Liver (tissue), 9 donors: ENCODE measurements around the gene PCYT2. TPM values are rescaled to one million over a fixed set of nuclear protein-coding genes. Genes with fewer than 3 reads are reported as not detected.

Experiments used
- DNase-seq: peaks from one replicate; pipeline ENCODE4 v3.0.0-alpha.2; 2017; ENCODE audit warnings: low spot score
- H3K27ac ChIP-seq, 2 donors: one replicate each; pipeline ENCODE4 v1.7.0; 2013; ENCODE audit warnings: inconsistent platforms in 2 of 2, low read length in 2 of 2, control low read depth in 1 of 2, low read depth in 1 of 2, mild to moderate bottlenecking in 1 of 2
- H3K27me3 ChIP-seq, 4 donors: one replicate each; pipeline versions ENCODE4 v1.6.1 to v1.7.0; 2013; ENCODE audit warnings: low read length in 3 of 4, inconsistent platforms in 1 of 4, mild to moderate bottlenecking in 1 of 4, moderate library complexity in 1 of 4; ENCODE audit not compliant: control insufficient read depth in 4 of 4, insufficient read depth in 4 of 4
- H3K36me3 ChIP-seq, 4 donors: one replicate each; pipeline versions ENCODE4 v1.6.1 to v1.7.0; 2013; ENCODE audit warnings: low read length in 3 of 4, mild to moderate bottlenecking in 3 of 4, low read depth in 1 of 4, moderate library complexity in 1 of 4; ENCODE audit not compliant: control insufficient read depth in 4 of 4, insufficient read depth in 3 of 4
- H3K4me1 ChIP-seq, 4 donors: one replicate each; pipeline versions ENCODE4 v1.6.1 to v1.7.0; 2013; ENCODE audit warnings: low read length in 3 of 4, mild to moderate bottlenecking in 3 of 4, moderate library complexity in 1 of 4; ENCODE audit not compliant: control insufficient read depth in 4 of 4, insufficient read depth in 4 of 4
- H3K4me3 ChIP-seq, 3 donors: one replicate each; pipeline versions ENCODE4 v1.6.1 to v1.7.0; 2013; ENCODE audit warnings: low read length in 3 of 3, control low read depth in 1 of 3, low read depth in 1 of 3, mild to moderate bottlenecking in 1 of 3
- H3K9ac ChIP-seq, 2 donors: one replicate each; pipeline ENCODE4 v1.7.0; 2013; ENCODE audit warnings: low read length in 2 of 2, mild to moderate bottlenecking in 2 of 2, moderate library complexity in 2 of 2, control low read depth in 1 of 2, low read depth in 1 of 2
- H3K9me3 ChIP-seq, 4 donors: one replicate each; pipeline versions ENCODE4 v1.6.1 to v1.7.0; 2013; ENCODE audit warnings: low read length in 3 of 4; ENCODE audit not compliant: control insufficient read depth in 4 of 4
- EGR1 ChIP-seq, 2 donors: IDR thresholded peaks; 2 replicates each; pipeline ENCODE4 v1.6.1; 2016 to 2018; ENCODE audit warnings: antibody characterized with exemption in 2 of 2, low read depth in 2 of 2
- FOXA1 ChIP-seq: IDR thresholded peaks from 2 replicates; pipeline ENCODE4 v1.6.1; 2016; ENCODE audit warnings: antibody characterized with exemption
- FOXA2 ChIP-seq: IDR thresholded peaks from 2 replicates; pipeline ENCODE4 v1.6.1; 2016; ENCODE audit warnings: antibody characterized with exemption
- GABPA ChIP-seq, 2 donors: IDR thresholded peaks in 1 of 2; conservative IDR thresholded peaks in 1 of 2; 2 replicates each; pipeline ENCODE4 v1.6.1; 2016; ENCODE audit warnings: antibody characterized with exemption in 2 of 2, mild to moderate bottlenecking in 1 of 2, moderate library complexity in 1 of 2
- HNF4A ChIP-seq, 2 donors: conservative IDR thresholded peaks; 2 replicates each; pipeline ENCODE4 v1.6.1; 2016; ENCODE audit warnings: antibody characterized with exemption in 2 of 2, mild to moderate bottlenecking in 2 of 2
- HNF4G ChIP-seq: IDR thresholded peaks from 2 replicates; pipeline ENCODE4 v1.6.1; 2016; ENCODE audit warnings: antibody characterized with exemption
- NR2F2 ChIP-seq: IDR thresholded peaks from 2 replicates; pipeline ENCODE4 v1.6.1; 2016; ENCODE audit warnings: antibody characterized with exemption
- RAD21 ChIP-seq, 2 donors: IDR thresholded peaks; 2 replicates each; pipeline ENCODE4 v1.6.1; 2016; ENCODE audit warnings: antibody characterized with exemption in 2 of 2, mild to moderate bottlenecking in 2 of 2
- RXRA ChIP-seq, 2 donors: IDR thresholded peaks; 2 replicates each; pipeline ENCODE4 v1.6.1; 2017 to 2018; ENCODE audit warnings: antibody characterized with exemption in 2 of 2, mild to moderate bottlenecking in 1 of 2
- TAF1 ChIP-seq: conservative IDR thresholded peaks from 2 replicates; pipeline ENCODE4 v1.6.1; 2016; ENCODE audit warnings: antibody characterized with exemption, mild to moderate bottlenecking
- YY1 ChIP-seq: IDR thresholded peaks from 2 replicates; pipeline ENCODE4 v1.6.1; 2016; ENCODE audit warnings: antibody characterized with exemption, mild to moderate bottlenecking
- WGBS: extraction: QIAGEN DNeasy Blood & Tissue Kit; methylation state at CpG from one replicate; pipeline ENCODE4 v1.1.7; 2013; 5-methylcytosine and 5-hydroxymethylcytosine counted together
- polyA plus RNA-seq, 2 donors: library from polyadenylated mRNA; stranded (reverse) in 1 of 2; unstranded in 1 of 2; fragments of 200-250 nt in 1 of 2; fragments of >200 nt in 1 of 2; fragmentation: Nextera tagmentation in 1 of 2; extraction: Ambion mirVana in 1 of 2; gene quantifications; one replicate each; pipeline versions ENCODE4 v1.2.1 to v1.2.3, GENCODE V29; 2013 to 2015
- total RNA-seq, 2 donors: library from RNA; depleted of rRNA; stranded (reverse); fragments of >200 nt; gene quantifications; one replicate each; pipeline ENCODE4 v1.2.3, GENCODE V29; 2014
- TF ChIP-seq, protein P1 (sequence below): IDR thresholded peaks from 2 replicates; pipeline ENCODE4 v1.6.1; 2016; ENCODE audit warnings: antibody characterized with exemption, mild to moderate bottlenecking
- TF ChIP-seq, protein P2 (sequence below): IDR thresholded peaks from 2 replicates; pipeline ENCODE4 v1.6.1; 2016; ENCODE audit warnings: antibody characterized with exemption
- TF ChIP-seq, protein P3 (sequence below): IDR thresholded peaks from 2 replicates; pipeline ENCODE4 v1.6.1; 2016; ENCODE audit warnings: antibody characterized with exemption
- TF ChIP-seq, protein P4 (sequence below): fragments of 150-350 bp; IDR thresholded peaks from 2 replicates; pipeline ENCODE4 v1.5.1; 2017; ENCODE audit warnings: improper control_type of control experiment, low read depth, low read length; ENCODE audit not compliant: missing input control
- TF ChIP-seq, protein P5 (sequence below): IDR thresholded peaks from 2 replicates; pipeline ENCODE4 v1.6.1; 2016; ENCODE audit warnings: antibody characterized with exemption
- donor health status: healthy.
- donor health status: healthy.
- donor health status: healthy.
- donor health status: healthy.
- donor health status: healthy.

The PCYT2 gene
- total and polyA plus RNA-seq, 4 donors = 63.9 to 101 (median 88.4) TPM

DNA sequence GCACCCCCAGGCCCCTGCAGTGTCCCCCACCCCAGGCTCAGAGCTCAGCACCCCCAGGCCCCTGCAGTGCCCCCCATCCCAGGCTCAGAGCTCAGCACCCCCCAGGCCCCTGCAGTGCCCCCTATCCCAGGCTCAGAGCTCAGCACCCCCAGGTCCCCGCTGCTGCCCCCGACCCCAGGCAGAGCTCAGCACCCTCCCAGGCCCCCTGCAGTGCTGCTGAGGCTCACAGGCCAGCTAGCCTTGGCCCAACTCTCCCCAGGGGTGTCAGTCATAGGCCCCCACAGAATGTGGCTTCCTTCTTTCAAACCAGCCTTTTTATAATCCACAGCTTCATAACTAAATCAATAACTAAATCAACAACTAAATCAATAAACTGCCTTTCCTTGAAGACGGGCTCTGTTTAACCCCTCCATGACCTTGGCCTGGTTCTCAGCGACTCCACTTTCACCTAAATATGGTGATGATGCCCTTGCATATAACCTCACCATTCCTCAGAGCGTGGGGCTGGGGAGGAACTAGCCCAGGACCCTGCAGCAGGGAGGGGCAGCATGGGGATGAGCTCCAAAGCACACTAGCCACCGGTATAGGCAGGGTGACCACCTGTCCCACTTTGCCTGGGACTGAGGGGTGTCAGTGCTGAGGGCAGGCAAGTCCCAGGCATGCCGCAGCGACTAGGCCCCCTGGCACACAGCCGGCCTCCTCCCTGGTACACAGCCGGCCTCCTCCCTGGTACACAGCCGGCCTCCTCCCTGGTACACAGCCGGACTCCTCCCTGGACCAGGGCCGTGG, 44.8 kb upstream of the PCYT2 start:
- Histone ChIP-seq H3K27me3 (no peaks in the 10 kb centered on the region), H3K27ac (no peak overlapping the region), H3K36me3 (no peaks in the 10 kb centered on the region), H3K4me3 (no peak overlapping the region), H3K9ac (no peak overlapping the region), H3K9me3 (no peaks in the 10 kb centered on the region), H3K4me1 (peaks cover 4 to 20% (median 10%) of the 10 kb centered on the region in 4 donors)
- no peak for DNase-seq
- 88% methylated on average over 13 of the region's 13 CpGs for WGBS
- TF ChIP-seq, protein P1, sequence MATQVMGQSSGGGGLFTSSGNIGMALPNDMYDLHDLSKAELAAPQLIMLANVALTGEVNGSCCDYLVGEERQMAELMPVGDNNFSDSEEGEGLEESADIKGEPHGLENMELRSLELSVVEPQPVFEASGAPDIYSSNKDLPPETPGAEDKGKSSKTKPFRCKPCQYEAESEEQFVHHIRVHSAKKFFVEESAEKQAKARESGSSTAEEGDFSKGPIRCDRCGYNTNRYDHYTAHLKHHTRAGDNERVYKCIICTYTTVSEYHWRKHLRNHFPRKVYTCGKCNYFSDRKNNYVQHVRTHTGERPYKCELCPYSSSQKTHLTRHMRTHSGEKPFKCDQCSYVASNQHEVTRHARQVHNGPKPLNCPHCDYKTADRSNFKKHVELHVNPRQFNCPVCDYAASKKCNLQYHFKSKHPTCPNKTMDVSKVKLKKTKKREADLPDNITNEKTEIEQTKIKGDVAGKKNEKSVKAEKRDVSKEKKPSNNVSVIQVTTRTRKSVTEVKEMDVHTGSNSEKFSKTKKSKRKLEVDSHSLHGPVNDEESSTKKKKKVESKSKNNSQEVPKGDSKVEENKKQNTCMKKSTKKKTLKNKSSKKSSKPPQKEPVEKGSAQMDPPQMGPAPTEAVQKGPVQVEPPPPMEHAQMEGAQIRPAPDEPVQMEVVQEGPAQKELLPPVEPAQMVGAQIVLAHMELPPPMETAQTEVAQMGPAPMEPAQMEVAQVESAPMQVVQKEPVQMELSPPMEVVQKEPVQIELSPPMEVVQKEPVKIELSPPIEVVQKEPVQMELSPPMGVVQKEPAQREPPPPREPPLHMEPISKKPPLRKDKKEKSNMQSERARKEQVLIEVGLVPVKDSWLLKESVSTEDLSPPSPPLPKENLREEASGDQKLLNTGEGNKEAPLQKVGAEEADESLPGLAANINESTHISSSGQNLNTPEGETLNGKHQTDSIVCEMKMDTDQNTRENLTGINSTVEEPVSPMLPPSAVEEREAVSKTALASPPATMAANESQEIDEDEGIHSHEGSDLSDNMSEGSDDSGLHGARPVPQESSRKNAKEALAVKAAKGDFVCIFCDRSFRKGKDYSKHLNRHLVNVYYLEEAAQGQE = no peak
- TF ChIP-seq NR2F2 (no peak), FOXA1 (no peak), EGR1 (IDR thresholded peaks at IDR 0.05; ENCODE audit: low read depth in 2 of 2) (no peak), RAD21 (IDR thresholded peaks at IDR 0.05) (no peak), HNF4G (no peak), FOXA2 (no peak), HNF4A (conservative IDR thresholded peaks at IDR 0.05) (no peak), GABPA (IDR thresholded peaks at IDR 0.05 in 1 of 2, conservative IDR thresholded peaks at IDR 0.05 in 1 of 2) (no peak), TAF1 (no peak), RXRA (IDR thresholded peaks at IDR 0.05) (no peak), YY1 (no peak)
- TF ChIP-seq, protein P2, sequence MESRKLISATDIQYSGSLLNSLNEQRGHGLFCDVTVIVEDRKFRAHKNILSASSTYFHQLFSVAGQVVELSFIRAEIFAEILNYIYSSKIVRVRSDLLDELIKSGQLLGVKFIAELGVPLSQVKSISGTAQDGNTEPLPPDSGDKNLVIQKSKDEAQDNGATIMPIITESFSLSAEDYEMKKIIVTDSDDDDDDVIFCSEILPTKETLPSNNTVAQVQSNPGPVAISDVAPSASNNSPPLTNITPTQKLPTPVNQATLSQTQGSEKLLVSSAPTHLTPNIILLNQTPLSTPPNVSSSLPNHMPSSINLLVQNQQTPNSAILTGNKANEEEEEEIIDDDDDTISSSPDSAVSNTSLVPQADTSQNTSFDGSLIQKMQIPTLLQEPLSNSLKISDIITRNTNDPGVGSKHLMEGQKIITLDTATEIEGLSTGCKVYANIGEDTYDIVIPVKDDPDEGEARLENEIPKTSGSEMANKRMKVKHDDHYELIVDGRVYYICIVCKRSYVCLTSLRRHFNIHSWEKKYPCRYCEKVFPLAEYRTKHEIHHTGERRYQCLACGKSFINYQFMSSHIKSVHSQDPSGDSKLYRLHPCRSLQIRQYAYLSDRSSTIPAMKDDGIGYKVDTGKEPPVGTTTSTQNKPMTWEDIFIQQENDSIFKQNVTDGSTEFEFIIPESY = no peak
- TF ChIP-seq, protein P3, sequence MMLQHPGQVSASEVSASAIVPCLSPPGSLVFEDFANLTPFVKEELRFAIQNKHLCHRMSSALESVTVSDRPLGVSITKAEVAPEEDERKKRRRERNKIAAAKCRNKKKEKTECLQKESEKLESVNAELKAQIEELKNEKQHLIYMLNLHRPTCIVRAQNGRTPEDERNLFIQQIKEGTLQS = no peak
- TF ChIP-seq, protein P4, sequence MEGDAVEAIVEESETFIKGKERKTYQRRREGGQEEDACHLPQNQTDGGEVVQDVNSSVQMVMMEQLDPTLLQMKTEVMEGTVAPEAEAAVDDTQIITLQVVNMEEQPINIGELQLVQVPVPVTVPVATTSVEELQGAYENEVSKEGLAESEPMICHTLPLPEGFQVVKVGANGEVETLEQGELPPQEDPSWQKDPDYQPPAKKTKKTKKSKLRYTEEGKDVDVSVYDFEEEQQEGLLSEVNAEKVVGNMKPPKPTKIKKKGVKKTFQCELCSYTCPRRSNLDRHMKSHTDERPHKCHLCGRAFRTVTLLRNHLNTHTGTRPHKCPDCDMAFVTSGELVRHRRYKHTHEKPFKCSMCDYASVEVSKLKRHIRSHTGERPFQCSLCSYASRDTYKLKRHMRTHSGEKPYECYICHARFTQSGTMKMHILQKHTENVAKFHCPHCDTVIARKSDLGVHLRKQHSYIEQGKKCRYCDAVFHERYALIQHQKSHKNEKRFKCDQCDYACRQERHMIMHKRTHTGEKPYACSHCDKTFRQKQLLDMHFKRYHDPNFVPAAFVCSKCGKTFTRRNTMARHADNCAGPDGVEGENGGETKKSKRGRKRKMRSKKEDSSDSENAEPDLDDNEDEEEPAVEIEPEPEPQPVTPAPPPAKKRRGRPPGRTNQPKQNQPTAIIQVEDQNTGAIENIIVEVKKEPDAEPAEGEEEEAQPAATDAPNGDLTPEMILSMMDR = no peak
- TF ChIP-seq, protein P5, sequence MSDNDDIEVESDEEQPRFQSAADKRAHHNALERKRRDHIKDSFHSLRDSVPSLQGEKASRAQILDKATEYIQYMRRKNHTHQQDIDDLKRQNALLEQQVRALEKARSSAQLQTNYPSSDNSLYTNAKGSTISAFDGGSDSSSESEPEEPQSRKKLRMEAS = no peak
